ENCODE measurements around the gene B3GALT6.
"Not testable (repeated sequence)": the region's sequence is repeated elsewhere in the genome, so short reads cannot be mapped to it uniquely, and the experiment has no call there.

Gene B3GALT6

DNA sequence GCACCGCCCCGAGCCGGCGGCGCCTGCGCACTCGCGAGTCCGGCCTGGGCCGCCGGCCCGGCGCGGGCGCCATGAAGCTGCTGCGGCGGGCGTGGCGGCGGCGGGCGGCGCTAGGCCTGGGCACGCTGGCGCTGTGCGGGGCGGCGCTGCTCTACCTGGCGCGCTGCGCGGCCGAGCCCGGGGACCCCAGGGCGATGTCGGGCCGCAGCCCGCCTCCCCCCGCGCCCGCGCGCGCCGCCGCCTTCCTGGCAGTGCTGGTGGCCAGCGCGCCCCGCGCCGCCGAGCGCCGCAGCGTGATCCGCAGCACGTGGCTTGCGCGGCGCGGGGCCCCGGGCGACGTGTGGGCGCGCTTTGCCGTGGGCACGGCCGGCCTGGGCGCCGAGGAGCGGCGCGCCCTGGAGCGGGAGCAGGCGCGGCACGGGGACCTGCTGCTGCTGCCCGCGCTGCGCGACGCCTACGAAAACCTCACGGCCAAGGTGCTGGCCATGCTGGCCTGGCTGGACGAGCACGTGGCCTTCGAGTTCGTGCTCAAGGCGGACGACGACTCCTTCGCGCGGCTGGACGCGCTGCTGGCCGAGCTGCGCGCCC lies at the start of gene B3GALT6:
Gene B3GALT6, plus strand, starts transcription at position 30 of the 588 bp plus-strand sequence. Its CDS starts 42 bp downstream, at position 72.
- DNase-seq = no peak

DNA sequence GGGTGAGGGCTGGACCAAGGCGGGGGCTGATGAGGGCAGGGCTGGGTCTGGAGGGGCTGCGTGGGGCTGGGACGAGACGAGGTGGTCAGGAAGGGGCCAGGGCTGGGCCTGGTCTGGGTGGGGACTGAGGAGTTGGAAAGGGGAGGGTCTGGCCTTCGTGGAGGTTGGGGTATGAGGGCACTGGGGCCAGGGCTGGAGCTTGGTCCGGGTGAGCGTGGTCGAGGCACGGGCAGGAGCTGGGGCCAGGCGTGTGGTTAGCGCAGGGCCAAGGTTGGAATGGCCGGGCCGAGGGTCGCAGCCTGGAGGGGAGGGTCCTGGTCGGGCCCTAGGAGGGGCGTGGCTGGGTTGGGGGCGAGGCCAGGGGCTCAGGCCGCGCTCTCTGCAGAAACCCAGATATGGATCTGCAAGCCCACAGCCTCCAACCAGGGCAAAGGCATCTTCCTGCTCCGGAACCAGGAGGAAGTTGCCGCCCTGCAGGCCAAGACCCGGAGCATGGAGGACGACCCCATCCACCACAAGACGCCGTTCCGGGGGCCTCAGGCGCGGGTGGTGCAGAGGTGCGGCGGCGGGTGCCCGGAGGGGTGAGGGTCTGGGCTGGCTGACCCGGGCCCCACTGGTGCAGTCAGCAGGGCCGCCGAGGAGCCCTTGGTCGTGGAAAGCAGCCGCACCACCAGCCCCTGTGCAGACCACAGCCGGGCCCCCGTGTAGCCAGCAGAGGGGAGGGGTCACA lies 49.4 kb upstream of the B3GALT6 start:
- DNase-seq = no peak

DNA sequence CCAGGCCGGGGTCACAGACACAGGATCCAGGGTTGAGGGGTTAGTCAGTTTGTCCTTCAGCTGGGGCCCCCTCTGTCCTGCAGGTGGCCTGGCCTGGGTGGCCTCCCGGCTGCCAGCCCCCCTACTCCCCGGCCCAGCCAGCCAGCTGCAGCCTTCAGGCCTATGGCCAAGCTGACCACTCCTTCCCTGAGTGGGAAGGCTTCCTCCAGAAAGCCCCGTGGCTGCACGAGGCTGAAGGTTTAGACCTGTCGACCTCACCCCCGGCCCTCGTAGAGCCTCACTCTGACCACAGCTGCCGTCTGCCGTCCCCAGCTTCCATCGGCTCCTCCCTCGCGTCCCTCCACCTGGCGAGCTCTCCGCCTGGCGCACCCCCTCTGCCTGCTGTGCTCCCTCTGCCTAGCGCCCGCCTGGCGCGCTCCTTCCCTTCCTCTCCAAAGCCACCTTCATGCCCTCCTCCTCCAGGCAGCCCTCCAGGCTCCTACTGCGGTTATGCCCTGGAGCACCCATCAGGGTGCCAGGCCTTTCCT lies 48.8 kb upstream of the B3GALT6 start:
- DNase-seq = no peak

DNA sequence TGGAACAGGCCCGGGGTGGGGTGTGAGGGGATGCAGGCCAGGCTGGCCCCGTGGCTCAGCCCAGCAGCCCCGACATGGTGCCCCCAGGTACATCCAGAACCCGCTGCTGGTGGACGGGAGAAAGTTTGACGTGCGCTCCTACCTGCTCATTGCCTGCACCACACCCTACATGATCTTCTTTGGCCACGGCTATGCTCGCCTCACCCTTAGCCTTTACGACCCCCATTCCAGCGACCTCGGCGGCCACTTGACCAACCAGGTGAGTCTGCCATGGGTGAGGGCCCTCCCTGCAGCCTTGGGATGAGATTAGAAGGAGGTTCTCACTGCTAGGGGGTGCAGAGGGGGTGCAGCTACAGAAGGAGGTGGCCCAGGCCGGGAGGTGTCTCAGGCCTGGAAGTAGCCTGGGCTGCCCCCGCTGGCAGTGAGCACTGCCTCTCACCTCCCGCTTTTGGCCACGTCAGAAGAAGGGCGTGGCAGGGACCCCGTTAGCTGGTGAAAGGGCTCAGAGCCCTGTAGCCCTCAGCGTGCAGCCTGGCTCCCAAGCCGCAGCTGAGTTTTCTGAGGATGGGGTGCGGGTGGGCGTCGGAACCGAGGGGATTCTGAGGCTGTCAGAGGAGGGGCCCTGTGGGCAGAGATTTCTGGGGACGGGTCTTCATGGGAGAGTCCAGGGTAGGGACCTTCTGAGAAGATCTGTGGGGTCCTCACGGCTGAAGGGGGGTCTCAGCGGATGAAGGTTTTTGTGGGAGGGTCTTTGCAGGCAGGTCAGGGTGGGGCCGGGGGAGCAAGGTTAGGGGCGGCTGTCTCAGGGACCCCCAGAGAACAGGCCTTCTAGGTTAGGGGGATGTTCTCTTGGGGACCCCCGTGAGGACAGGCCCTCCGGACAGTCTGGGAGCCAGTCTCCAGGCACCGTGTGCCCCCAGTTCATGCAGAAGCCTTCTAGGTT lies 47.9 kb upstream of the B3GALT6 start:
- no peak for DNase-seq

DNA sequence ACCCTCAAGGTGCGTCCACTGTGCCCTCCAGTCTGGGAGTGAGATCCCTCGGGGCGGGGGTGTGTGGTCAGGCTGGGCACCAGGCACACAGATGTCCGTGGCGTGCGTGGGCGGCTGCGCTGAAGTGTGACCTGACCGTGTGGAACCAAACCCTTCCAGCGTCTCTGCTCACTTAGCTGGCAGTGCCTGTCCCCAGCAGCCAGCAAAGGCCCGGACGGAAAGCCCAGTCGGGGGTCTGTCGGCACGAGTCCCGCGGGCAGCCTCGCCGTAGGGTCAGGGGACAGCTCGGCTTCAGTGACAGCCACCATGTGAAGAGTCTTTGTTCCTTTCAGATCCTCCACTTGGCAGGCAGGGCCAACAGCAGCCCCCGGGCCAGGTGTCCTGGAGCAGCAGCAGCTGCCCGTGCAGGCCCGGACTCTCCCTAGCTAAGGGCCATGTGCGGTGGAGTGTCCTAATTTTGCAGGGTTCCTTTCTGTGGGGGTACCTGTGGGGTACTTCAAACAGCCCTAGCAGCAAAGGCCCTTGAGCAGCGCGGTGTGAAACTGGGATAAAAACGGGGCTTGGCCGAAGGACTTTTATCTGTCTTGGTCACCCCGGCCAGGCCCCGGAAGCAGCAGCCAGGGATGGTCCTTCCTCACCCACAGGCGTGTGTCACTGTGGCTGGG lies 46.8 kb upstream of the B3GALT6 start:
- no peak for DNase-seq

DNA sequence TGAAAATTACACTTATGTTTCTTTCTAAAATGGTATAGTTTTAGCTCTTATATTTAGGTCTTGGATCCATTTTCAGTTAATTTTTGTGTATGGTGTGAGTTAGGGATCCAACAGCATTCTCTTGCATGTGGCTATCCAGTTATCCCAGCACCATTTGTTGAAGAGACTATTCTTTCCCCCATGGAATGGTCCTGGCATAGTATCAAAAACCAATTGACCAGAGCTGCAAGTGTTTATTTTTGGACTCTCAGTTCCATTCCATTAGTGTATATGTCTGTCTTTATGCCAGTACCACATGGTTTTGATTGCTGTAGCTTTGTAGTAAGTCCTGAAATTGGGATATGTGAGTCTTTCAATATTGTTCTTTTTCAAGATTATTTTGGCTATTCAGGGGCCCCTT lies 44.1 kb upstream of the B3GALT6 start:
- DNase-seq = no peak

DNA sequence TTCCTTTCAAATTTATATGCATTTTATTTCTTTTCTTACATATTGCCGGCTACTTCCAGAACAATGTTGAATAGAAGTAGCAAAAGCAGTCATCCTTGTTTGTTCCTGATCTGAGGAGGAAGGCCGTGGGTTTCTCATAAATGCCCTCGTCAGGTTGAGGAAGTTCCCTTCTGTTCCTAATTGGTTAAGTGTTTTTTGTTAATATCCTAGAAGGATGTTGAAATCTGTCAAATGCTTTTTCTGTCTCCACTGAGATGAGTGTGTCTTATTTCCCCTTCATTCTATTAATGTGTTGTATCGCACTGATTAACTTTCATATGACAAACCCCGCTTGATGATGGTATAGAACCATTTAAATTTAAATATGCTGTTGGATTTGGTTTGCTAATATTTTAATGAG lies 42.9 kb upstream of the B3GALT6 start:
- DNase-seq = no peak

DNA sequence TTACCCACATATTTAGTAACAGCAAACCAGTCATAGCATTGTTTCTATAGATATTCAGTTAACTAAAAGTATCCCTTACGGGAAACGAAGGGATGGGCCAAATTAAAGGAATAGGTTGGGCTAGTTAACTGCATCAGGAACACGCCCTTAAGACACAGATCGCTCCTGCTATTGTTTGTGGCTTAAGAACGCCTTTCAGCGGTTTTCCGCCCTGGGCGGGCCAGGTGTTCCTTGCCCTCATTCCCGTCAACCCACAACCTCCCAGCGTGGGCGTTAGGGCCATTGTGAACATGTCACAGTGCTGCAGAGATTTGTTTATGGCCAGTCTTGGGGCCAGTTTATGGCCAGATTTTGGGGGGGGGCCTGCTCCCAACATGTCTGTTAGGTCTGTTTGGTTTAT lies 40.3 kb upstream of the B3GALT6 start:
- no peak for DNase-seq

DNA sequence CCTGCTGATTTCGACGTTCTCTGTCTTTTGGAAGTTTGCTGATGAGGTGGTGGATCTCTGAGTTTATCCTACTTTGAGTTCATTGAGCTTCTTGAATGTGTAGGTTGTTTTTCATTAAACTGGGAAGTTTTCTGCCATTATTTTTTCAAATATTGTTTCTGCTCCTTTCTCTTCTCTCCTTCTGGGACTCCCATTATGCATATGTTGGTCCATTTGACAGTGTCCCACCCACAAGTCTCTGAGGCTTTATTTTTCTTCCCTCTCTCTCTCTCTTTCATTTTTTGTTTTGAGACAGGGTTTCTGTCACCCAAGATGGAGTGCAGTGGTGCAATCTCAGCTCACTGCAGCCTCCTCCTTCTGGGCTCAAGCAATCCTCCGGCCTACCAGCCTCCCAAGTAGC lies 37.3 kb upstream of the B3GALT6 start:
- no peak for DNase-seq

DNA sequence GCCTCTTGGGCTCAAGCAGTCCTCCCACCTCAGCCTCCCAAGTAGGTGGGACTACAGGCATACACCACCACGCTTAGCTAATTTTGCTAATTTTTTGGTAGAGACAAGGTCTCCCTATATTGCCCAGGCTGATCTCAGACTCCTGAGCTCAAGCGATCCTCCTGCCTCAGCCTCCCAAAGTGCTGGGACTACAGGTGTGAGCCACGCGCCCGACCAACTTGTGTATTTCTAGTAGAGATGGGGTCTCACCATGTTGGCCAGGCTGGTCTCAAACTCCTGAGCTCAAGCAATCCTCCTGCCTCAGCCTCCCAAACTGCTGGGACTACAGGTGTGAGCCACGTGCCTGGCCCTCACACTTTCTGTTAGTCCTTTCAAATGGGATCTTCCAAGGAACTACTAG lies 36.3 kb upstream of the B3GALT6 start:
- not testable (repeated sequence) for DNase-seq

DNA sequence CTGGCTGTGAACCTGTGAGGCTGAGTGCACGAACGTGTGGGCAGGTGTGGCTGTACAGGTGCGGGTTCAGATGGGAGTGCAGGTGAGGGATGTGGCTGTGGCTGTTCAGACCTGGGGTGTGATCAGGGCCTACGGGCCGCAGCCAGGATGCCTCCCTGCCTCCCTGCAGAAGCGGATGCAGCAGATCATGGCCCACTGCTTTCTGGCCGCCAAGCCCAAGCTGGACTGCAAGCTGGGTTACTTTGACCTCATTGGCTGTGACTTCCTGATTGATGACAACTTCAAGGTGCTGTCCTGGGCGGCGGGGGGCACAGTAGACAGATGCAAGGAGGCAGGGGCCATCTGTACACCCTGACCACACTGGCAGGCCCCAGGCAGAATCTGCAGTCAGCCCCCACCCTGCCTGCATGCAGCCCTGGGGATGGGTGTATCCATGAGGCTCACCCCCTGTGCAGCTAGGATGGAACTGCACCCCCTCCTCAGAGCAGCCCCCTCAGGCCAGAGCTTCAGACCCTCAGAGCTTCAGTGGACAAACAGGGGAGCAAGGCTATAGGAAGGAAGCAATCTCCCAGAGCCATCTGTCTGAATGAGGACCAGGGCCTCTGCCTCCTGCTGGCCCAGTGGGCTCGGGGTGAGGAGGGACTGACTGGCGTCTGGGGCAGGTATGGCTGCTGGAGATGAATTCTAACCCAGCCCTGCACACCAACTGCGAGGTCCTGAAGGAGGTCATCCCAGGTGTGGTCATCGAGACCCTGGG lies 35.4 kb upstream of the B3GALT6 start:
- no peak for DNase-seq

DNA sequence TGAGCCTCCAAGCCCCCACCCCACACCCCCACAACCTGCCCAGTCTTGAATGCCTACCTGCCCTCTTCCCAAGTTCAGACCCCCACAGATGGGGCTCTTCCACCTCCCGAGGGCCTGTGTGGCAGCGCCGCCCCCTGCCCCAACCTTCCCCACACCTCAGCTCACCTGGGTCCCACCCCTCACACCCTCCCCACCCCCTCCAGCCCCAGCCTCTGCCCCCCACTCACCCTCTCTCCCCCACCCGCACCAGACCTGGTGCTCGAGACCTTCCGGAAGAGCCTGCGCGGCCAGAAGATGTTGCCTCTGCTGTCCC lies 34.9 kb upstream of the B3GALT6 start:
- DNase-seq = no peak

DNA sequence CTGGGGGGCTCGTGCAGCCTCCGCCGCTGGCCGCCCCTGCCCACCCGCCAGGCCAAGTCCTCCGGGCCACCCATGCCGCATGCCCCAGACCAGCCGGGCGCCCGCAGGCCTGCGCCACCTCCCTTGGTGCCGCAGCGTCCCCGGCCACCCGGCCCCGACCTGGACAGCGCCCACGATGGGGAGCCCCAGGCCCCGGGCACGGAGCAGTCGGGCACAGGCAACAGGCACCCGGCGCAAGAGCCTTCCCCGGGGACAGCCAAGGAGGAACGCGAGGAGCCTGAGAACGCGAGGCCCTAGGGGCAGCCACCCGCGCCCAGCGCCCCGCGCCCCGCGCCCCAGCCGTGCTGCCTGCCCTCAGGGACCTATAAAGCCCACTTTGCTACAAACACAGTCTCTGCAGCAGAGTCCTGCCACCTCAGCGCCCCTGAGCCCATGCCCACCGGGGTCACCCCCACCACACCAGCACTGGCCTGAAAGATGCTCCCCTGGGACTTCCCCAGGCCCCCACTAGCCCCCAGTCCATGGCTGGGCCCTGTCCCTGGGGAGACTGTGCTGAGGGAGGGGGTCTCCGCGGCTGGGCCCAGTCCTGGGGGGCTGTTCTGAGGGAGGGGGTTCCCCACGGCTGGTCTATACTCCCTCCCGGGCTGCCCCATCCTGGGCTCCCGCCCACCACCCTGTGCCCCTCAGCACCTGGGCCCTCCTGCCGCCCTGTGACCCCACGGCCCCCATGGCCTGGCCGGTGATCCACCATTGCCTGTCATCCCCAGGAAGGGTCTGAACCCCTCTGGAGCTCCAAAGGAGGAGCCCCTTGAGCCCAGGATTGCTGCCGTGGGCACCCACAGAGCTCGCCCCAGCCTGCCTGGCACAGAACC lies 34.2 kb upstream of the B3GALT6 start:
- DNase-seq = no peak

DNA sequence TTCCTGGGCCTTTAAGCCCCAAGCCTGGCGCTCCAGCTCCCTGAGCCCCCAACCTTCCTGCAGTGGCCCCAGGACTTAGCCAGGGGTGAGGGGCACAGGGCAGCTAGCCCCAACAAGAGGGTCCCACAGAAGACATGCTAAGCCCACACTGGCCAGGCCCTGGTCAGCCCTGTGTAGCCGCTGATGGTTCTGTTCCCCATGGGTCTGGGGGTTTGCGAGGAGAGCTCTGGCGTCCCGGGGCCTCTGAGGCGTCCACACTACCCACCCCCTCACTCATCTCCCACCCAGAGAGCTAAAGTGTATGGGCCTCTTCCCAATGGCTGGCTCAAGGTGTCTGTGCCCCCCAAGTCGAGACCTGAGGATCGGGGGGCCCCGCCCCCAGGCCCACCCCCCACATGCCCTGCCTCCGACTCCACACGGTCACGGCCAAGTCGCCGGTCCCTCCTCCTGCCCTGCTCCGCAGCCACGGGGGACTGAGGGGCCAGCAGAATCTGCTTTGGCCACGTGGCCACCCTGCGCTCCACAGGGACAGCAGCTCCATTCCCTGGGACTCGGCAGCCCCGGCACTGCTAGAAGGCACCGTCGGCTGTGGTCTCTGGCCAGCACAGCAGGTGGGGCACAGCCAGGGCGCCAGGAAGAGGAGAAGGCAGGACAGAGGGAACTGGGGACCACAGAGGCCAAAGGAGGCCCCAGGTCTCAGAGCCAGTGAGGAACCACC lies 33.5 kb upstream of the B3GALT6 start:
- DNase-seq = no peak

DNA sequence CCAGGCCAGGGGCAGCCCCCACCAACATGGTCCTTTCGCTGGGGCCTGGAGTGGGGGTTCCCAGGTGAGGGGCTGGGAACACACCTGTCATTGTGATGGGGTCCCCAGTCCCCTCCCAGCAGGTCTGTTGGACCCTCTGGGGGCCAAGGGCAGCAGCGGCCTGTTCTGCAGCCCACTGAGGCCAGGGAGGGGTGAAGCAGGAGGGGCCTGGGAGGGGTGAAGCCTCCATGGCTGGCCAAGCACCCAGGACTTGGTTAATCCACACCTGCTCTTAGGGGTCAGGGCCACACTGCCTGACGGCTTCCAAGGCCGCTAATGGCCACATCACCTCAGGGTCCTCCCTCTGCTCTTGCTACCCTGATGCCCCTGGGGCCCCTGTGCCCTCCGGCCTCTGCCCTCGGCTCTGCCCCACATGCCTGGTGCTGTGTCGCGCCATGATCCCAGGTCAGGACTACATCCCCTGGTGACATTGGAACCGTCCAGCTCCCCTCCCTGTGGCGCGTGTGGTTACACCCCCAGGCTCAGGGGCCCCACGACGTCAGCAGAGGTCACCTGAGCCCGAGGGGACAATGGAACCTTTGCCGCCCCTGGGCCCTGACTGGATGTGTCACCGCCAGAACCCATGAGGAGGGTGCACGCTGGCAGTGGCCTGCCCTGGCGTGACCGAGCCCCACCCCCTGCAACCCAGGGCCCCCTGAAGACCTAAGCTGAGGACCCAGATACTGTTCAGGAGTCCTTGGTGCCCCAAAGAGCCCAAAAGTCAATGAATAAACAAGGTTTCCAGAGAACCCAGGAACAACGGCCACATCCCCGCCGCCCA lies 32.7 kb upstream of the B3GALT6 start:
- DNase-seq = no peak

DNA sequence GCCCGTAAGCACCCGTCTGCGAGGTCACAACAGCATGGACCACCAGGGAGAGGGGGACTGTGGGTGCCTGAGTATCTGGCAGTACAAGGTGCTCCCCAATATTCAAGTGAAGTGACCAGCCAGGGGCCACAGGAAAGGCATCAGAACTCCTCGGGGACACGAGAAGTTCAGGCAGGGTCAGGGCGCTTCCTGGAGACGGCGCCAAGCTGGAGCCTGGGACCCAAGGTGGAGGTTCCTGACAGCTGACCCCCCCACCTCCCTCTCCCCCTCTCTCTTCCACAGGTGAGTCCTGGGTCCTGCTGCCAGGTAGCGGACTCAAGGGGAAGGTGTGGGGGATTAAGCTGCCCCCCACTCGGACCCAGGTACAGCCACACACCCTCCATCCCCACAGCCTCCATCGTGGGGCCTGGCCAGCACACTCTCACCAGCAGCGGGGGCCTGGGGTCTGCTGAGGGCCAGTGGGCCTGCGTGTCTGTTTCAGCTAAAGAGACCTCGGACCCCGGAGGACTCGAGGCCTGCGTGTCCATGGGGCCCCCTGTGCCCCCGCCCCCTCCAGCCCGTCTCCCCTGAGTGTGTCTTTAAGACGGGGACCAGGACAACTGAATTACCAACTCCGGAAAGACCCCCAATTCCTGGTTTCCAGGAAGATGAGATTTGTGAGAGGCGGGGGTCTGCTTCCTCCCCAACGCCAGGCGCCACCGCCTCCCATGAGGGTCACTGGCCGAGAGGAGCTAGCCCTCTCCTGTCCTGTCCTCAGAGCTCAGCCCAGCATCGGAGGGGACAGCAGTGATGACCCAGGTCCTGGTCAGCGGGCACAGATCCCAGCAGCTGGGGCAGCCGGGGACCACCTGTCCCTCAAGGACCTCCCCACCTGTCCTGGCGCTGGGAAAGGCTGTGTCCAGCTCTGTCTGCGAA lies 31.8 kb upstream of the B3GALT6 start:
- DNase-seq = no peak

DNA sequence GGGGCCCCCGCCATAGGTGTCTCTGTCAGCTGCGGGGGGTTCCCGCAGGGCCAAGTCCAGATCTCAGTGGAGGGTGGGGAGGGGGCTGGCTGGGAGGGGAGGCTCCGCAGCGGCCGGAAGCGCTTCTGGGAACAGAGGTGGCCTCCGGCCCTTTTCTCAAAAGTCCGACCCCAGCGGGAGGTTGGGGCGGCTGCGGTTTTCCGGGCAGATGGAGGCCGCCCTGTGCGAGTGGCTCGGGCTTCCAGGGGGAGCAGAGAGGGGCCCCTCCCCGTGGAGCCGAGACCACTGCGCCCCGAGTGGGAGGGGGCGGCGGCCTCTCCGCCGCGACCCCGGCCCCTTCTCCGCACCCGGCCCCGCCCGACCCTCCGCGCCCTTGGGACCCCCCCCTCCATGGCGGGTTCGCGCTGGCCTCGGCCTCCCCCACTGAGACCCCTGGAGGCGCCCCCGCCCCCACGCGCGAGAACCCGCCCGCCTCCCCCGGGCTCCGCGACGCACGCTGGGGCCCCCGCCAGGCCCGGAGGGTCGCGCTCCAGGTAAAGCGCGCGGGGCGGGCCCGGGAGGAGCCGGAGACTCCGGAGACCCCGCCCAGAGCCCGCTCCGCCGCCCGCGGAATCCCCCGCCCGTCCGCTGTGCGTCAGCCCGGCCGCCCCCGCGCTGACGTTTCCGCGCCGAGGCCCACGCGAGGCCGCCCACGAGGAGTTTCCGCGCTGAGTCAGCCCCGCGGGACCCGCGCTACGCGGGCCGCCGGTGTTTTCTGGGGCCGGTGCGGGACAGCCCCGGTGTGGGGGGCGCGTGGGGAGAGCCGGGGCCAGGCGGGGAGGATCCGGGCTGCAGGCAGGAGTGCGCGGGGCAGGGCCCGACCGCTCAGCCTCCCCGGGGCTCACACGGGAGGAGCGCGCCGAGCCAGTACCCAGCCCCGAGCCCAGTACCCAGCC lies 30.9 kb upstream of the B3GALT6 start:
- peak; percentile 90 for DNase-seq
